GM12878 (cell line): ENCODE data around the gene PLXNB2. TPM values are rescaled to one million over a fixed set of nuclear protein-coding genes. Genes with fewer than 3 reads are reported as not detected.

ENCODE experiments used
- BCL11A ChIP-seq: IDR thresholded peaks from 2 replicates; pipeline ENCODE4 v1.6.1; 2011; ENCODE audit warnings: low read depth, low read length
- BMI1 ChIP-seq: fragments of 450-650 bp; IDR thresholded peaks from 2 replicates; pipeline ENCODE4 v1.6.1; 2016; ENCODE audit warnings: mild to moderate bottlenecking, moderate library complexity, borderline replicate concordance
- CBFB ChIP-seq: IDR thresholded peaks from 2 replicates; pipeline ENCODE4 v1.6.1; 2016; ENCODE audit warnings: antibody characterized with exemption, low read depth
- CHD2 ChIP-seq: IDR thresholded peaks from 2 replicates; pipeline ENCODE4 v1.6.1; 2011; ENCODE audit warnings: low read depth, low read length, improper control_type of control experiment, borderline replicate concordance
- EGR1 ChIP-seq, 2 experiments: IDR thresholded peaks; 1 replicate in 1 of 2; 2 replicates in 1 of 2; pipeline ENCODE4 v1.6.1; 2011 to 2012; ENCODE audit warnings: low read depth in 2 of 2, low read length in 2 of 2, borderline replicate concordance in 1 of 2, mild to moderate bottlenecking in 1 of 2, moderate library complexity in 1 of 2
- HDGF ChIP-seq: fragments of 450-650 bp; IDR thresholded peaks from 2 replicates; pipeline ENCODE4 v1.6.1; 2016; ENCODE audit warnings: antibody characterized with exemption
- IKZF2 ChIP-seq, 2 experiments: fragments of 450-650 bp; IDR thresholded peaks; 2 replicates each; pipeline ENCODE4 v1.6.1; 2017; ENCODE audit warnings: mild to moderate bottlenecking in 2 of 2, moderate library complexity in 2 of 2
- MEF2A ChIP-seq: IDR thresholded peaks from 2 replicates; pipeline ENCODE4 v1.6.1; 2011; ENCODE audit warnings: low read depth, mild to moderate bottlenecking, low read length, moderate library complexity; ENCODE audit not compliant: insufficient read depth
- MEF2B ChIP-seq: fragments of 450-650 bp; IDR thresholded peaks from 2 replicates; pipeline ENCODE4 v1.6.1; 2018; ENCODE audit warnings: mild to moderate bottlenecking, moderate library complexity; ENCODE audit not compliant: partially characterized antibody, poor library complexity, severe bottlenecking
- NFYB ChIP-seq: IDR thresholded peaks from 2 replicates; pipeline ENCODE4 v1.6.1; 2011; ENCODE audit warnings: low read depth, mild to moderate bottlenecking, low read length, improper control_type of control experiment, moderate library complexity; ENCODE audit not compliant: insufficient read depth
- NR2C2 ChIP-seq: IDR thresholded peaks from 2 replicates; pipeline ENCODE4 v1.6.1; 2011; ENCODE audit warnings: borderline replicate concordance, low read depth; ENCODE audit not compliant: control insufficient read depth, insufficient read length
- POU2F2 ChIP-seq: IDR thresholded peaks from 3 replicates; pipeline ENCODE4 v1.6.1; 2011; ENCODE audit warnings: low read depth, mild to moderate bottlenecking, low read length, borderline replicate concordance
- SREBF2 ChIP-seq: IDR thresholded peaks from 2 replicates; pipeline ENCODE4 v1.6.1; 2012; ENCODE audit warnings: mild to moderate bottlenecking, low read length
- SRF ChIP-seq, 2 experiments: IDR thresholded peaks; 2 replicates each; pipeline ENCODE4 v1.6.1; 2011; ENCODE audit warnings: low read depth in 2 of 2, low read length in 2 of 2, mild to moderate bottlenecking in 1 of 2, moderate library complexity in 1 of 2
- ZNF207 ChIP-seq: fragments of 450-650 bp; IDR thresholded peaks from 2 replicates; pipeline ENCODE4 v1.6.1; 2014; ENCODE audit warnings: antibody characterized with exemption, mild to moderate bottlenecking, borderline replicate concordance
- ZSCAN29 ChIP-seq: fragments of 450-650 bp; IDR thresholded peaks from 2 replicates; pipeline ENCODE4 v1.6.1; 2017; ENCODE audit warnings: mild to moderate bottlenecking, moderate library complexity
- polyA plus RNA-seq, 11 experiments: library from polyadenylated mRNA; depleted of rRNA in 4 of 11; unstranded in 6 of 11; stranded (reverse) in 5 of 11; fragments of >200 nt; fragmentation: Nextera tagmentation in 4 of 11; fragmentation: Illumina TruSeq in 1 of 11; extraction: Ambion mirVana in 4 of 11; extraction: Trizol in 1 of 11; gene quantifications; 1 replicate in 1 of 11; 2 replicates in 10 of 11; pipeline versions ENCODE4 v1.2.1 to v1.2.3, GENCODE V29; 2011 to 2016; ENCODE audit warnings: inconsistent platforms in 2 of 11, missing spikeins in 2 of 11, low read depth in 1 of 11
- total RNA-seq, 4 experiments: library from RNA; depleted of rRNA in 3 of 4; stranded (reverse); fragments of >200 nt in 3 of 4; fragmentation: Illumina TruSeq in 1 of 4; extraction: Trizol in 1 of 4; gene quantifications; 2 replicates each; pipeline versions ENCODE4 v1.2.1 to v1.2.3, GENCODE V29; 2013 to 2021
- TF ChIP-seq, protein P1 (sequence below): fragments of 450-650 bp; IDR thresholded peaks from 2 replicates; pipeline ENCODE4 v1.6.1; 2017; ENCODE audit warnings: low read depth, mild to moderate bottlenecking, moderate library complexity
- TF ChIP-seq, protein P2 (sequence below): IDR thresholded peaks from 2 replicates; pipeline ENCODE4 v1.6.1; 2012; ENCODE audit warnings: low read depth, low read length, improper control_type of control experiment
- TF ChIP-seq, protein P3 (sequence below), 3 experiments: IDR thresholded peaks in 2 of 3; conservative IDR thresholded peaks in 1 of 3; 2 replicates each; pipeline ENCODE4 v1.5.1; 2011; ENCODE audit warnings: low read depth in 3 of 3, low read length in 3 of 3, mild to moderate bottlenecking in 3 of 3, control low read depth in 2 of 3, moderate library complexity in 2 of 3, inconsistent platforms in 1 of 3, mixed read lengths in 1 of 3; ENCODE audit not compliant: control insufficient read depth in 2 of 3, insufficient read depth in 1 of 3; ENCODE audit errors: extremely low read depth in 1 of 3
- TF ChIP-seq, protein P4 (sequence below): fragments of 450-650 bp; IDR thresholded peaks from 2 replicates; pipeline ENCODE4 v1.6.1; 2016; ENCODE audit warnings: mild to moderate bottlenecking, moderate library complexity, borderline replicate concordance

Gene PLXNB2
- total and polyA plus RNA-seq, 10 of the 15 experiments (the other 5 are each of a cell fraction or from before 2014, with no cell fraction given), result 0.68 to 134 (median 41.9) TPM

DNA sequence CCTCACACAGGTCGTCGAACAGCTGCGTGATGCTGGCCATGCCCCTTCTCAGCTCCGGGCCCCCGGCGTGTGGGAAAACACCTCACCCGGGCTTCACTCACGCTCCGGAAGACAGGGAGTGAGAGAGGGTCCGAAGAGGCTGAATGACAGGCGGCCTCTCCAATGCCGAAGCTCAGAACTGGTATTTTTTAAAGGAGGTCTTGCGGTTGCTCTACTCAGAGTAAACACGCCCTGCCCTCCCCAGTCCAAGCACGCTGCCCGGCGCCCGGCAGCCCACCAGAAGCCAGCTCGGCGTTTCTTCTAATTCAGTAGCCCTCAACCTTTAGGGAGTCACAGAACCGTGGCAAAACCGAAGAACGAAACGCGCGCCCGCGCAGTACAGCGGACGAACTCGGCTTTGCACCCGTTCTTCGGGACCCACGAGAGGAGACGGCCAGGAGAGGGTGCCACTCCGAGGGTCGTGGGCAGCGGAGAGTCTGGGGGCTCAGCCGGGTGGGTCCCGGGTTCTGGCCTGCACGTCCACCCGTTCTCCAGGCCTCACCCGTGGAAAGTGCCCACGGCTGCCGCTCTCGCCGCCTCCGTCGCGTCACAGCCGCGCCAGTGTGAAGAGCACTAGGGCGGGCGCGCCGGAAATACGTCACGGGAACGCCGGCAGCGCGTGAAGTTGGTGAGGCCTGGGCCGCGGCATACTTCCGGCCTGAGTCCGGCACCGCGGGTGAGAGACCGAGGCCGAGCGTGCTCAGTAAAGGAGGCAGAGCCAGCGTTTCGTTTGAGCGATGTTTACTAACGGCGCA is 62.8 kb downstream of the PLXNB2 start, which contains the start of gene TUBGCP6 (continued):
- TF ChIP-seq, protein P1, sequence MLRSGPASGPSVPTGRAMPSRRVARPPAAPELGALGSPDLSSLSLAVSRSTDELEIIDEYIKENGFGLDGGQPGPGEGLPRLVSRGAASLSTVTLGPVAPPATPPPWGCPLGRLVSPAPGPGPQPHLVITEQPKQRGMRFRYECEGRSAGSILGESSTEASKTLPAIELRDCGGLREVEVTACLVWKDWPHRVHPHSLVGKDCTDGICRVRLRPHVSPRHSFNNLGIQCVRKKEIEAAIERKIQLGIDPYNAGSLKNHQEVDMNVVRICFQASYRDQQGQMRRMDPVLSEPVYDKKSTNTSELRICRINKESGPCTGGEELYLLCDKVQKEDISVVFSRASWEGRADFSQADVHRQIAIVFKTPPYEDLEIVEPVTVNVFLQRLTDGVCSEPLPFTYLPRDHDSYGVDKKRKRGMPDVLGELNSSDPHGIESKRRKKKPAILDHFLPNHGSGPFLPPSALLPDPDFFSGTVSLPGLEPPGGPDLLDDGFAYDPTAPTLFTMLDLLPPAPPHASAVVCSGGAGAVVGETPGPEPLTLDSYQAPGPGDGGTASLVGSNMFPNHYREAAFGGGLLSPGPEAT, result peak; percentile 88
- TF ChIP-seq EGR1 (IDR thresholded peaks at IDR 0.05; ENCODE audit: borderline replicate concordance in 1 of 2, low read depth in 2 of 2, low read length in 2 of 2), result peak in 1 of 2 experiments; percentile 38; a peak in 1 of 3 replicates
- TF ChIP-seq BMI1, result no peak
- TF ChIP-seq HDGF, result 0 out of 2 replicates have a peak, but pooled peaks have one; percentile 38
- TF ChIP-seq BCL11A, result no peak
- TF ChIP-seq, protein P2, sequence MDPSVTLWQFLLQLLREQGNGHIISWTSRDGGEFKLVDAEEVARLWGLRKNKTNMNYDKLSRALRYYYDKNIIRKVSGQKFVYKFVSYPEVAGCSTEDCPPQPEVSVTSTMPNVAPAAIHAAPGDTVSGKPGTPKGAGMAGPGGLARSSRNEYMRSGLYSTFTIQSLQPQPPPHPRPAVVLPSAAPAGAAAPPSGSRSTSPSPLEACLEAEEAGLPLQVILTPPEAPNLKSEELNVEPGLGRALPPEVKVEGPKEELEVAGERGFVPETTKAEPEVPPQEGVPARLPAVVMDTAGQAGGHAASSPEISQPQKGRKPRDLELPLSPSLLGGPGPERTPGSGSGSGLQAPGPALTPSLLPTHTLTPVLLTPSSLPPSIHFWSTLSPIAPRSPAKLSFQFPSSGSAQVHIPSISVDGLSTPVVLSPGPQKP, result peak; percentile 86
- TF ChIP-seq ZSCAN29, result no peak
- TF ChIP-seq MEF2B, result no peak
- peak; percentile 78; the same call in 1 of the 2 replicates for TF ChIP-seq CBFB
- TF ChIP-seq SRF (IDR thresholded peaks at IDR 0.05; ENCODE audit: low read depth in 2 of 2, low read length in 2 of 2), result peak; percentile 33 to 91; a peak in 2 of 4 replicates
- TF ChIP-seq, protein P3, sequence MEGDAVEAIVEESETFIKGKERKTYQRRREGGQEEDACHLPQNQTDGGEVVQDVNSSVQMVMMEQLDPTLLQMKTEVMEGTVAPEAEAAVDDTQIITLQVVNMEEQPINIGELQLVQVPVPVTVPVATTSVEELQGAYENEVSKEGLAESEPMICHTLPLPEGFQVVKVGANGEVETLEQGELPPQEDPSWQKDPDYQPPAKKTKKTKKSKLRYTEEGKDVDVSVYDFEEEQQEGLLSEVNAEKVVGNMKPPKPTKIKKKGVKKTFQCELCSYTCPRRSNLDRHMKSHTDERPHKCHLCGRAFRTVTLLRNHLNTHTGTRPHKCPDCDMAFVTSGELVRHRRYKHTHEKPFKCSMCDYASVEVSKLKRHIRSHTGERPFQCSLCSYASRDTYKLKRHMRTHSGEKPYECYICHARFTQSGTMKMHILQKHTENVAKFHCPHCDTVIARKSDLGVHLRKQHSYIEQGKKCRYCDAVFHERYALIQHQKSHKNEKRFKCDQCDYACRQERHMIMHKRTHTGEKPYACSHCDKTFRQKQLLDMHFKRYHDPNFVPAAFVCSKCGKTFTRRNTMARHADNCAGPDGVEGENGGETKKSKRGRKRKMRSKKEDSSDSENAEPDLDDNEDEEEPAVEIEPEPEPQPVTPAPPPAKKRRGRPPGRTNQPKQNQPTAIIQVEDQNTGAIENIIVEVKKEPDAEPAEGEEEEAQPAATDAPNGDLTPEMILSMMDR (IDR thresholded peaks at IDR 0.05 in 2 of 3, conservative IDR thresholded peaks at IDR 0.05 in 1 of 3; ENCODE audit: control insufficient read depth in 2 of 3, extremely low read depth in 1 of 3, insufficient read depth in 1 of 3, low read depth in 3 of 3, low read length in 3 of 3), result peak in 2 of 3 experiments; percentile 13 to 34; a peak in 3 of 6 replicates
- TF ChIP-seq, protein P4, sequence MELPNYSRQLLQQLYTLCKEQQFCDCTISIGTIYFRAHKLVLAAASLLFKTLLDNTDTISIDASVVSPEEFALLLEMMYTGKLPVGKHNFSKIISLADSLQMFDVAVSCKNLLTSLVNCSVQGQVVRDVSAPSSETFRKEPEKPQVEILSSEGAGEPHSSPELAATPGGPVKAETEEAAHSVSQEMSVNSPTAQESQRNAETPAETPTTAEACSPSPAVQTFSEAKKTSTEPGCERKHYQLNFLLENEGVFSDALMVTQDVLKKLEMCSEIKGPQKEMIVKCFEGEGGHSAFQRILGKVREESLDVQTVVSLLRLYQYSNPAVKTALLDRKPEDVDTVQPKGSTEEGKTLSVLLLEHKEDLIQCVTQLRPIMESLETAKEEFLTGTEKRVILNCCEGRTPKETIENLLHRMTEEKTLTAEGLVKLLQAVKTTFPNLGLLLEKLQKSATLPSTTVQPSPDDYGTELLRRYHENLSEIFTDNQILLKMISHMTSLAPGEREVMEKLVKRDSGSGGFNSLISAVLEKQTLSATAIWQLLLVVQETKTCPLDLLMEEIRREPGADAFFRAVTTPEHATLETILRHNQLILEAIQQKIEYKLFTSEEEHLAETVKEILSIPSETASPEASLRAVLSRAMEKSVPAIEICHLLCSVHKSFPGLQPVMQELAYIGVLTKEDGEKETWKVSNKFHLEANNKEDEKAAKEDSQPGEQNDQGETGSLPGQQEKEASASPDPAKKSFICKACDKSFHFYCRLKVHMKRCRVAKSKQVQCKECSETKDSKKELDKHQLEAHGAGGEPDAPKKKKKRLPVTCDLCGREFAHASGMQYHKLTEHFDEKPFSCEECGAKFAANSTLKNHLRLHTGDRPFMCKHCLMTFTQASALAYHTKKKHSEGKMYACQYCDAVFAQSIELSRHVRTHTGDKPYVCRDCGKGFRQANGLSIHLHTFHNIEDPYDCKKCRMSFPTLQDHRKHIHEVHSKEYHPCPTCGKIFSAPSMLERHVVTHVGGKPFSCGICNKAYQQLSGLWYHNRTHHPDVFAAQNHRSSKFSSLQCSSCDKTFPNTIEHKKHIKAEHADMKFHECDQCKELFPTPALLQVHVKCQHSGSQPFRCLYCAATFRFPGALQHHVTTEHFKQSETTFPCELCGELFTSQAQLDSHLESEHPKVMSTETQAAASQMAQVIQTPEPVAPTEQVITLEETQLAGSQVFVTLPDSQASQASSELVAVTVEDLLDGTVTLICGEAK, result peak; percentile 96
- TF ChIP-seq MEF2A, result peak; percentile 61; the same call in 1 of the 2 replicates
- peak; percentile 91; the same call in 1 of the 2 replicates for TF ChIP-seq ZNF207
- TF ChIP-seq IKZF2 (IDR thresholded peaks at IDR 0.05), result no peak
- no peak for TF ChIP-seq NR2C2
- peak; percentile 76 for TF ChIP-seq POU2F2
- TF ChIP-seq SREBF2, result 0 out of 2 replicates have a peak, but pooled peaks have one; percentile 35
- TF ChIP-seq CHD2, result peak; percentile 95
- TF ChIP-seq NFYB, result peak; percentile 93
